Thoracic aorta (tissue), 2 donors: Measurements from ENCODE around the gene EFCAB5. TPM values are rescaled to one million over a fixed set of nuclear protein-coding genes. Genes with fewer than 3 reads are reported as not detected.
"Not testable (repeated sequence)": the region's sequence is repeated elsewhere in the genome, so short reads cannot be mapped to it uniquely, and the experiment has no call there.

Source experiments
- ATAC-seq: fragments of 150-250 bp; one replicate; pipeline ENCODE4 v1.8.0; 2017; ENCODE audit warnings: low read depth; ENCODE audit not compliant: insufficient number of reproducible peaks, low FRiP score
- DNase-seq: peaks from one replicate; pipeline ENCODE4 v3.0.0-alpha.2; 2020; ENCODE audit warnings: low spot score
- H3K27ac ChIP-seq, 2 donors: fragments of 200-600 bp; sonication (generic); 1 replicate in 1 of 2; 2 replicates in 1 of 2; pipeline ENCODE4 v1.5.1; 2016; ENCODE audit warnings: mild to moderate bottlenecking in 2 of 2, moderate library complexity in 2 of 2
- H3K27me3 ChIP-seq: fragments of 200-600 bp; sonication (generic); replicated peaks from 2 replicates; pipeline ENCODE4 v1.6.0; 2016; ENCODE audit warnings: mild to moderate bottlenecking; ENCODE audit not compliant: insufficient read depth
- H3K36me3 ChIP-seq: fragments of 200-600 bp; sonication (generic); one replicate; pipeline ENCODE4 v1.5.1; 2016
- H3K4me1 ChIP-seq, 2 donors: fragments of 200-600 bp; sonication (generic); 1 replicate in 1 of 2; 2 replicates in 1 of 2; pipeline versions ENCODE4 v1.5.1 to v1.6.0; 2016; ENCODE audit warnings: low read depth in 2 of 2, mild to moderate bottlenecking in 1 of 2; ENCODE audit not compliant: control insufficient read depth in 1 of 2
- H3K4me3 ChIP-seq: fragments of 200-600 bp; sonication (generic); 2 replicates; pipeline ENCODE4 v1.5.1; 2016; ENCODE audit warnings: mild to moderate bottlenecking
- H3K9me3 ChIP-seq: fragments of 200-600 bp; sonication (generic); 2 replicates; pipeline ENCODE4 v1.5.1; 2016
- CTCF ChIP-seq: fragments of 200-600 bp; sonication (generic); IDR thresholded peaks from one replicate; pipeline ENCODE4 v1.5.1; 2019; ENCODE audit warnings: antibody characterized with exemption
- total RNA-seq, 2 donors: library from RNA; depleted of rRNA; stranded (reverse); fragments of >200 nt; gene quantifications; one replicate each; pipeline versions ENCODE4 v1.1.0 to v1.2.3, GENCODE V29; 2016

The EFCAB5 gene
- total RNA-seq, 2 donors from 2014 or later = 1.9 TPM; not detected in 1

DNA sequence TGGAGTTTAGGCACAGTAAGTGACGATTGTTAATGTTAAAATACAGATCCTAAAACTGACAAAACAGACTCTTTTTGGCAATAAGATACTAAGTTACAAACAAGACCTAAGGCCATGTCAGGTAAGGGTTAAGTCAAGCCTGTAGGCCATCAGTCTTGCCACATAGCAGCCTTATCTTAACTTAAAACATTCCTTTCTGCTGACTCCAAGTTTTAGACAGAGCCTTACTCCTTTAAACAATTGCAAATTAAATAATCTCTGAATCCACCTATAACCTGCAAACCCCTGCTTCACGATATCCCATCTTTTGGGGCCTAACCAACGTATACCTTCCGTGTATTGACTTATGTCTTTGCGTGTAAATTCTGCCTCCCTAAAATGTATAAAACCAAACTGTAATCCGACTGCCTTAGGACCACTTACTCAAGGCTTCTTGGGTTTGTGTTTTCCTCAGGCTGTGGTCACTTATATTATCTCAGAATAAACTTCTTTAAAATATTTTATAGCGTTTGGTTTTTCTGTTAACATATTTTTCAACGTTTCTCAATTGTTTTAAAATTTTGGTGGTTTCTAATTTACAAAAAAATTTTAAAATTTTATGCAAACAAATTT is 64.4 kb downstream of the EFCAB5 start:
- Histone ChIP-seq H3K9me3 (no peaks in the 10 kb centered on the region), H3K36me3 (no peaks in the 10 kb centered on the region), H3K4me3 (no peak overlapping the region), H3K4me1 (peaks cover 0 to 2% of the 10 kb centered on the region in 2 donors), H3K27me3 (no peaks in the 10 kb centered on the region), H3K27ac (no peak overlapping the region)
- DNase-seq (no peak), ATAC-seq (no peak)
- TF ChIP-seq CTCF = no peak

DNA sequence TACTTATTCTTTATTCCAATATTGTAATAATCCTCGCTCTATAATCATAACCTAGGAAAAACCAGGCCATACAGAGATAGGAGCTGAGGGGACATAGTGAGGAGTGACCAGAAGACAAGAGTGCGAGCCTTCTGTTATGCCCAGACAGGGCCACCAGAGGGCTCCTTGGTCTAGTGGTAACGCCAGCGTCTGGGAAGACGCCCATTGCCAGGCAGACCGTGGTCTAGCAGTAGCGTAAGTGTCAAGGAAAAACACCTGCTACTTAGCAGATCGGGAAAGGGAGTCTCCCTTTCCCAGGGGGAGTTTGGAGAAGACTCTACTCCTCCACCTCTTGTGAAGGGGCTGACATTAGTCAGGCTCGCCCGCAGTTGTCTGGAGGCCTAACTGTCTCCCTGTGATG is 70.5 kb downstream of the EFCAB5 start:
- H3K27me3 ChIP-seq, H3K4me1 ChIP-seq, H3K9me3 ChIP-seq, H3K4me3 ChIP-seq, H3K36me3 ChIP-seq, ATAC-seq, DNase-seq, H3K27ac ChIP-seq: not testable (repeated sequence)

DNA sequence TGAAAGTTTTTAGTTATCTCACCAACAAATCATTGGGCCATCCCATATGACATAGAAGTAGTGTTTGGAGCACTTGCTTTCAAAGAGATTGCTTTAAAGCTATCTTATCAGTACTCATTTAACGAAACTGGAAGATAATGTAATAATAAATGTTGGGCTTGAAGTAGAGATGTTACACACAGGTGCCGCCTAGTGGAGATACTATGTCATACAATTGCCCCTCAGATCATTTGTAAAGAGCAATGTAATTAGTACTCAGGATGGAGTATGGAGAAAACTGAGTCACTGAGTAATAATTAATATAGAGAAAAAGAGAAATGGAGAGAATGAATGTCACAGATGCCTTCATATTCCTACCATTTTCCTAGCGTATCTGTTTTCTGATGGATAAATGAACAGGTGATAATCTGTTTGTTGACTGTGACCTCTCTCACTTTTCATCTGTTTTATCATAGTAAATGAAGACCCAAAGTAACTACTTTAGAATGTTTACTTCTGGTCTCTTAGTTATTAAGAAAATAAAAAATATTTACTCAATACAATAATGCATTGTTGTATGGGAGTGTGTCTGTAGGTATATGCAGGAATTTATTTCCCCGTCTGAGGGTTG is 80.4 kb downstream of the EFCAB5 start:
- no peak for DNase-seq

DNA sequence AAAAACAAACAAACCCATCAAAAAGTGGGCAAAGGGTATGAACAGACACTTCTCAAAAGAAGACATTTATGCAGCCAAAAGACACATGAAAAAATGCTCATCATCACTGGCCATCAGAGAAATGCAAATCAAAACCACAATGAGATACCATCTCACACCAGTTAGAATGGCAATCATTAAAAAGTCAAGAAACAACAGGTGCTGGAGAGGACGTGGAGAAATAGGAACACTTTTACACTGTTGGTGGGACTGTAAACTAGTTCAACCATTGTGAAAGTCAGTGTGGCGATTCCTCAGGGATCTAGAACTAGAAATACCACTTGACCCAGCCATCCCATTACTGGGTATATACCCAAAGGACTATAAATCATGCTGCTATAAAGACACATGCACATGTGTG is 83.9 kb downstream of the EFCAB5 start:
- not testable (repeated sequence) for H3K36me3 ChIP-seq, H3K4me3 ChIP-seq, H3K27ac ChIP-seq, ATAC-seq, H3K27me3 ChIP-seq, H3K4me1 ChIP-seq, DNase-seq, H3K9me3 ChIP-seq

More for the DNA sequence above, 80.4 kb downstream of the EFCAB5 start:
- no peak for ATAC-seq
- peak; percentile 54 for TF ChIP-seq CTCF
- Histone ChIP-seq H3K36me3 (no peaks in the 10 kb centered on the region), H3K9me3 (no peaks in the 10 kb centered on the region), H3K4me3 (no peak overlapping the region), H3K27me3 (no peaks in the 10 kb centered on the region), H3K27ac (no peak overlapping the region), H3K4me1 (no peaks in the 10 kb centered on the region)

DNA sequence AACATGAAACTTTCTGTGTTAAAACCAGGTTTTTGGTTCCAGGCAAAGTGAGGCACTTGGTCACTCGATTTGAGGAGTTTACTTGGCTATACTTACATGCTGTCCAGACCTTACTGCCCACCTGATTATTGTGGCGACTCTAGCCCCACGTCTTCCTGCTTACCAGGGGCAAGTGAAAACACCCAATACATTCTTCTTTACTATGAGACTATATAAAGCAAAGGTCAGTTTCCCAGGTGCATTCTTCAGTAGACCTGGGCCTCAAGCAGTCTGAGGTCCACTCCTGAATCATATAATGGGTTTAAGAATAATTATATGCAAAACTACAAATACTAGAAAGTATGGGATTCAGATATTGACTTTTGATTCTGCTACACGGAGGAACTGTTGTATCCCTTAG is 86.2 kb downstream of the EFCAB5 start:
- TF ChIP-seq CTCF = no peak
- Histone ChIP-seq H3K4me3 (no peak overlapping the region), H3K27ac (no peak overlapping the region), H3K36me3 (no peaks in the 10 kb centered on the region), H3K4me1 (no peaks in the 10 kb centered on the region), H3K9me3 (no peaks in the 10 kb centered on the region), H3K27me3 (no peaks in the 10 kb centered on the region)
- DNase-seq (no peak), ATAC-seq (no peak)

GRCh38 chr17:30031214-30031869 is 89.9 kb downstream of the EFCAB5 start:
- Histone ChIP-seq H3K4me3 (no peak overlapping the region), H3K36me3 (no peaks in the 10 kb centered on the region), H3K4me1 (no peaks in the 10 kb centered on the region), H3K27ac (no peak overlapping the region), H3K9me3 (no peaks in the 10 kb centered on the region), H3K27me3 (no peaks in the 10 kb centered on the region)
- DNase-seq (no peak), ATAC-seq (no peak)
- TF ChIP-seq CTCF = no peak
